NAMALWA (cell line): ENCODE data around the gene ZMYND8.
"Not testable (repeated sequence)": the region's sequence is repeated elsewhere in the genome, so short reads cannot be mapped to it uniquely, and the experiment has no call there.

Experiments
- DNase-seq: peaks from one replicate; pipeline ENCODE4 v3.0.0-alpha.2; 2015; ENCODE audit warnings: low spot score

ZMYND8 gene

DNA sequence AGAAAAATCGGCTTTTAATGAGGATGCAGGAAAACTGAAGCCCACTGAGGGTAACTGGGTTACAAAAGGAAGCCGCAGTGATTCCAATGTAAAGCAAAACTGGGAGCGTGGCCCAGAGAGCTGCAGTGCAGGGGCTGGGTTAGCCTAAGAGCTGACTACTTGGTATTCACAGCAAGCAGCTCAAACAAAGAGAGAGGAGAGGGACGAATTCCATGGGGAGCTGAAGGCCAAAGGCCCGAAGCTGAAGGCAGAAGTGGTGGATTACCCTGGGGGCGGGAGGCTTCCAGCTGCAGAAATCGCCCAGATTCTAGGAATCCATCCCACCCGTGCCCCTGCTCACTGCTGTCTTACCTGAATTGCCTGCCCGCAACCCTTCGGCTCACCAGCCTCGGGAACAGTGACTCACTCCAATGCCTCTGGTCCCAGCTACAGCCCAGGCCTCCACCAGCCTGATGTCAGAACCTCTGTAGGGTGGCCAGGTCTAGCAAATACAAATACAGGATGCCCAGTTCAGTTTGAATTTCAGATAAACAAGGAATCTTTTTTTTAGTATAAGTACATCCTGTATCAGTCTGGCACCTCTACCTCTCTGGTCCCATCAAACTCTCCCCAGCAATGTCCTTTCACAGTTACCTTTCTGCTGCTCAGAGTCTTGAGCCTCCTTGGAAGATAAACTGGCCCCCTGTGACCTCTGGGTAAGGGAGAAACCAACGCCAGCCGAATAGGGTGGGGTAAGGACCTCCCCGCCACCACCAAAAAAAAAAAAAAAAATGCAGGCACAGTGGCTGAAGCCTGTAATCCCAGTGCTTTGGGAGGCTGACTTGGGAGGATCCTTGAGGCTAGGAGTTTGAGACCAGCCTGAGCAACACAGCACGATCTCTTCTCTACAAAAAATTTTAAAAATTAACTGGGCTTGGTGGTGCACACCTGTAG lies 14.6 kb upstream of the ZMYND8 start:
- no peak for DNase-seq

DNA sequence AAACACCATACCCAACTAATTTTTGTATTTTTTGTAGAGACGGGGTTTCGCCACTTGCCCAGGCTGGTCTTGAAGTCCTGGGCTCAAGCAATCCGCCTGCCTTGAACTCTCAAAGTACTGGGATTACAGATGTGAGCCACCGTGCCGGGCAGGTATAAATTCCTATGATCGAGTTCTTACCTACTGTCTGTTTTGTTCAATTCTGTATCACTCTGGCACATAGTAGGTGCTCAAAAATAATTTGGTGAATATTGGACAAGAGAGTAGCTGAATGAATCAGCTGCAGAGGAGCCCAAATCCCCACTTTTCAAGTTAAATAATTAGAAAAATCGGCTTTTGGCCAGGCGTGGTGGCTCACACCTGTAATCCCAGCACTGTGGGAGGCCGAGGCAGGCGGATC lies 13.7 kb upstream of the ZMYND8 start:
- no peak for DNase-seq

DNA sequence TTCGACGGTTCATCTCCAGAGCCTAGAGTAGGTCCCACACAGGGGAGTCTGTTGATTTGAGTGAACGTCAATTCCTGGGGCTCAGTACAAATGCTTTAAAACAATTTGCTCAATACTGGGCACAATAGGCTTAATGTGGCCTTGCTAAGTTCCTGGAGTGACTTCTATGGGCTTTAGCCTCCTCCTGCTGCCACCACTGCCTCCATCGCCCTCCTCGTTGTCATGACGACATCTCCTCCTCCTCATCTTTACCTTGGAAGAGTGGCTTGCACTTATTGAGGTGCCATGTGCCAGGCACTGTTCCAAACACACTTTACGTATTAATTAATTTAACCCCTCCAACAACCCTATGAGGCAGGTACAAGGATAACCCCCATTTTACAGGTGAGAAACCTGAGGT lies 11.8 kb upstream of the ZMYND8 start:
- DNase-seq, result no peak

DNA sequence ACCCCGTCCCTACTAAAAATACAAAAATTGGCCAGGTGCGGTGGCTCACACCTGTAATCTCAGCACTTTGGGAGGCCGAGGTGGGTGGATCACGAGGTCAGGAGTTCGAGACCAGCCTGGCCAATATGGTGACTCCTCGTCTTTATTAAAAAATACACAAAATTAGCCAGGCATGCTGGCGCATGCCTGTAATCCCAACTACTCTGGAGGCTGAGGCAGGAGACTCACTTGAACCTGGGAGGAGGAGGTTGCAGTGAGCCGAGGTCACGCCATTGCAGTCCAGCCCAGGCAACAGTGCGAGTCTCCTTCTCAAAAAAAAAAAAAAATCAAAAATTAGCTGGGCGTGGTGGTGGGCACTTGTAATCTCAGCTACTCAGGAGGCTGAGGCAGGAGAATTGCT lies 9.8 kb upstream of the ZMYND8 start:
- not testable (repeated sequence) for DNase-seq

DNA sequence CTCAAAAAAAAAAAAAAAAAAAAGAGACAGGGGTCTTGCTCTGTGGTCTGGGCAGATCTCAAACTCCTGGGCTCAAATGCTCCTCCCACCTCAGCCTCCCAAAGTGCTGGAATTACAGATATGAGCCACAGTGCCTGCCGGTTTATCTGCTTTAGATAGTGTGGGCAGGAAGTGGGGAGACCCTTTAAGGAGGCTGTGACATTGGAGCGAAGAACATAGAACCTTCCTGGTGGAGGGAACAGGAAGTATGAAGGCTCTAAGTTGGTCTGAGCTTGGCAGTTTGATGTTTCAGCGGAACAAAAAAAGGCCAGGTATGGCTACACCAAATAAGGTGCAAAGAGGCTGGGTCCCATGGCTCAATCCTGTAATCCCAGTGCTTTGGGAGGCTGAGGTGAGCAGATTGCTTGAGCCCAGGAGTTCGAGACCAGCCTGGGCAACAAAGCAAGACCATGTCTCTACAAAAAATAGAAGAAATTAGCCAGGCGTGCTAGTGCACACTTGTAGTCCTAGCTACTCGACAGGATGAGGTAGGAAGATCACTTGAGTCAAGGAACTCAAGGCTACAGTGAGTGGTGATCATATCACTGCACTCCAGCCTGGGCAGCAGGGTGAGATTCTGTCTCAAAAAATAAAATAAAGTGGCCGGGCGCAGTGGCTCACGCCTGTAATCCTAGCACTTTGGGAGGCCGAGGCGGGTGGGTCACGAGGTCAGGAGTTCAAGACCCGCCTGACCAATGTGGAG lies 8.7 kb upstream of the ZMYND8 start:
- no peak for DNase-seq

DNA sequence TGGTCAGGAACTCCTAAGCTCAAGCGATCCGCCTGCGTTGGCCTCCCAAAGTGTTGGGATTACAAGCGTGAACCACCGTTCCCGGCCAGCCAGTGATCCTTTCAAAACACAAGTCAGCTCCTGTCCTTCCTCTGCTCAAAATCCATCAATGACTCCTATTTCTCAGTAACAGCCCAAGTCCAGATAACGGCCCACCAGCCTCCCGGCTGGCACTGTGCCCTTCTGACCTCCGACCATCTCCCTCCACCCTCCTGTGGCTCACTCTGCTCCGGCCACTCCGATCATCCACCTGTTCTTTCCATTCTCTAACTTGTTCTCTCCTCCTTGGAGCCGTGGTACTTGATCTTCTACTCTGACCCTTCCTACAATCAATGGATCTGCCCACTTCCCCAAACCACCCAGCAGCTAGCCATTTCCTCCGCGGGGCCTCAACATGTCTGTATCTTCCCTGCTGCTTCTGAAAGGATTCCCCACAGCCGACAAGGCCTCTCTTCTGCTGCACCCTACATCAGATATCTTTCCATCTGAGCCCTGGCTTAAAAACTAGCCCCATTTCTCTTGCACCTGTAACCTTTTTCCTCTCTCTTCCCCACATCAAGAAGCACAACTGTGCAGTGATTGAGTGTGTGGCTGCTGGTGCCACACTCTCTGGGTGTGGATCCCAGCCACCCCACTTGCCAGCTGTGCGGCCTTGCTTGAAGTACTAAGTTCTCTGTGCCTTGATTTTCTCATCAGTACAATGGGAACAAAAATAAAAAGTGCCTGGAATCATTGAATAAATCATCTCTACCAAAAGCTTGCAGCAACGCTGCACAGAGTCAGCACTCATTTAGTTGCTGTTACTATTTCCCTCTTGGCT lies 6.1 kb upstream of the ZMYND8 start:
- DNase-seq, result no peak

DNA sequence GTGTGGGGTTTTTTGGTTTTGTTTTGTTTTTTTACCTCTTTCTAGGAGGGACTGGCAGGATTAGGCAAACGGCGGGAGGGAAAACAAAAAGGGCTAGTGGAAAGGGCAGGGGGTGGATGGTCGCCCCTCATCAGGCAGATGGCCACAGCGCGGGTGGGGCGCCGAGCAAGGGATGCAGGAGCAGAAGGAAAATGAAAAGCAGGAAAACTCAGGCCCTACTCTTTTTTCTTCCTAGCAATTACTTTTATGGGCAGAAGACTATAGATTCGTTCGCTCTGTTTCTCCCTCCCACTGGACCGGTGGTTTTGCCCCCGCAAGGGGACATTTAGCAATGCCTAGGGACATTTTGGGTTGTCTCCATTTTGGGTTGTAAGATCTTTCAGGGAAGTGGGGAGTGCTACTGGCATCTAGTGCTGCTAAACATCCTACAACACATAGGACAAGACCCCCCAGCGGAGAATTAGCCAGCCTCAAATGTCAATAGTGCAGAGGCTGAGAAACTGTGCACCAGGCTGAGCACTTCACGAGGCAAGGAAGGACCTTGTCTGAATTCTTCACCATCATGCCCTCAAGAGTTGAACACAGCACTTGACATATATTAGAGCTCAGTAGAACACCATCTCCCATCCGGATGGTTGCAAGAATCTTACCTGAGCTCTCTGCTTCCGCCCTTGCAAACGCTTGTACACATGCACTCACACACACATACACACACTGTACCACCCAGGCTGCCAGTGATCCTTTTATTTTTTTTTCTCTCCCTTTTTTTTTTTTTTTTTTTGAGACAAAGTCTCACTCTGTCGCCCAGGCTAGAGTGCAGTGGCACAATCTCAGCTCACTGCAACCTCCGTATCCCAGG lies 4.8 kb upstream of the ZMYND8 start:
- DNase-seq, result no peak

DNA sequence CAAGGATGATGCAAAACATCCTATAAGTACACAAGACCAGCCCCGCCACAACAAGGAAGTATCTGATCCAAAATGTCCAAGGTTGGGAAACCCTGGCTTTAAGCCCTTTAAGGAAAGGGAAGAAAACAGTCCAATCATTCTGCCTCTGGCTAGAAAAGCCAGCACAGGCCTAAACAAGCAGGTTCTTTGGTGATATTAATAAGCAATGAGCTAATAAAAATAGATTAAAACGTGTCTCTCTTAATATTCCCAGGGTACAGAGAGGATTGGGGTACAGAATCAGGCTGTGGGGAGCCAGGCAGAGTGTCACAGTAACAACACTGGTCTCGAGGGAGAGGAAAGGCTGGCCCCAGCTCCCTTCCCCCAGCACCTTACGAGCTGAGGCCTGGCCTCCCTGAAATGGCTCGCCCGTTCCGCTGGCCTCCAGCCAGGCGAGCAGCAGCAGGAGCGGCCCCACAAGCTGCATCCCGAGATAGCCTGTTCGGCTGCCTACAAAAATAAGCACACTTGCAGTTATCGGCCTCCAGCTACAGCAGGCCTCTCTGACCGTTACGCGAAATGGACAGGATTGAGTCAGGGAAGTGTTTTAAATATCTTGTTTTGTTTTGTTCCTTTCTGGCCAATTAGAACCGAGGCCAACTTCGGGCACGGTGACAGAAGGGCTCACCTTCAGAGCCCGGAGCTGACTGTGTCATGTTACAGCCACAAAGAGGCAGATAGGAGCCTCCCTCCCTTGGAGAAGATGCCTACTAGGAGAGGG lies 4.0 kb upstream of the ZMYND8 start:
- DNase-seq, result no peak

DNA sequence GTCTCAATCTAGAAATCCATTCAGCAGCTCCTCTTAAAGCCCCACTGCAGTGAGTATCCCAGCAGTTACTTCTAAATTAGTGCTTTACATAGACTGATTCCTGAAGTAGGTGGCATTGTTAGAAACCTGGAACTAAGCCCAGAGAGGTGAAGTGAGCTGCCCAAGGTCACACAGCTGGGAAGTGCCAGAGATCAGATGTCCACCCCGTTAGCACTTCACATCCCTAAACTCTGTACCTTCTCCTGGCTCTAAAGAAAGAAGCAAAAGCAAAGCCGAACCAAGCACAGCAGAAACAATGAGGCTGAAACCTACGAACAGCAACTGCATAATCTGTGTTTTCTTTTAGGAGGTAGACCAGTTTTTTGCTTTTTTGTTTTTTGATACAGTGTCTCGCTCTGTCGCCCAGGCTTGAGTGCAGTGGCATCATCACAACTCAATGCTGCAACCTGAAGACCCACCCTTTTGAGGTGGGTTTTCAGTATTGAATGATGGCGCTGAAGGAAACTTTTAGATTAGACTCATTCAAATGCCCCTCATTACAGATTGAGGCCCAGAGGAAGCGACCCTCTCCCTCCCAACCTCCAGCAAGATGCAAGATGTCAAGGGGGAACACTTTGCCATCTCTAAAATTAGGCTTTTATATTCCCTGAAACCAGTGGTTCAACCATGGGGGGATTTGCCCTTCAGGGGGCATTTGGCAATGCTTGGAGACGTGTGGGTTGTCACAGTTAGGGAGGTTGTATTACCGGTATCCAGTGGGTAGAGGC lies 3.2 kb upstream of the ZMYND8 start:
- DNase-seq, result peak; percentile 17

DNA sequence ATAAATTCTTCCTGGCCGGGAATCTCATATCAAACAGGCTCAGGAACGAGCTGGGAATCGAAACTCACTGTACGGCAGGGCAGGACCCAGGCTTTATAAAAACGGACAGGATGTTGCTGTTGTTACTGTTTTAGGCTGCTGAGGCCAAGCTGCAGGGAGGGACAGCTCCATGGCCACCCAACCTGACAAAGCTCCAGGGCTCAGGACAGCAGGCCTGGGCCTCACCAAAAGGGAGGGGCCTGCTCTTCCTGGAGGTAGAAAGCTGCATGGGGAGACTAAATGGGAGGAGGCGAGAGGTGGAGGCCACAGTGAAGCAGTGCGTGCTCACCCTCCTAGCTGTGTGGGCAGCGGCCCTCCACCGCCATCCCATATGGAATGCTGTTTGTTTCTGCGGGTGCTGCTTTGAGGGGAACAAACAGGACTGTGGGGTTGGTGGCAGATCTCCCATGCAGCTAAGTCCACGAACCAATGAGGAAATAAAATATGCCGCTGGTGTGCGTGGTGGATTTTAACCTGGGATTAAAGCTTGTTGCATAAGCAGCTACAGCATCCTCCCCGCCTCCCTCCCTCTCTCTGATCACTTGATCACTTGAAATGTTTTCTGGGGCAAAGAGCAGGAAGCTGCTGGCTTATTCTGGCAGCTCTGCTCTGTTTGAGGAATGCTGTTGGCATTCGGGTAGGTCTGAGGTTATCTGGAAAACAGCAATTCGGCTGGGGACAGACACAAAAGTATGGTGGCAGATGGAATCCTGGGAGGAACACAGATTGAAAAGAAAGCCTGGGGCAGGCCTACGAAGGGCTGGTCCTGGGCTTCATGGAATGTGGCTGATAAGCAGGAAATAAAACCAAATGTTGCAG lies 2.4 kb upstream of the ZMYND8 start:
- DNase-seq, result no peak

DNA sequence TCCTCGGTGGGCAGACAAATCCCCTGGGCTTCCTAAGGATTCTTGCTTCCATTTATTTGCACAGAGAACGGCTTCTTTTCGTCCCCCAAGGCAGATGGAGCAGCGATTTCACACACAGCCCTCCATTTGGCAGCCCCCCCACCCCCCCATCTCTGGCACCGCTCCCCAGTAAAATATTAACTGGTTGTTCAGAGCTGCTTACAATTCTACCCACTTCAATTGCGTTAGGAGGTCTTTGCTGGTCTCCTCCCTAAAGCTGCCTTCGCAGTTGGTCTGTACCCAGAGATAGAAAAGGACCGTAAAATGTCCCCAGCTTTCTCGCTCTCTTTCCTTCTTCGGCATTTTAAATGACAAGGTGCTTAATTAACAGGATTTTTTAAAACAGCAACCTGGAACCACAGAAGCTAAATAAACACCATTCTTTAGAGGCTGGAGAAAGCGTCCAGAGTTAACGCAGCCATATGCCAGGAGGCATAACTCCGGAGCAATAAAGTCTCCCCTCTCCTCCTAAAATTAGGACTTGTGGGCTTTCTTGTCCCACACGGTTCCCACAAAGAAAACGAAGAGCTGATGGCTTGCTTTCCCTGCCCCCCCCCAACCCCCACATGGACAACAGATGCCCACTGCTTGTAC lies 1.7 kb upstream of the ZMYND8 start:
- no peak for DNase-seq

DNA sequence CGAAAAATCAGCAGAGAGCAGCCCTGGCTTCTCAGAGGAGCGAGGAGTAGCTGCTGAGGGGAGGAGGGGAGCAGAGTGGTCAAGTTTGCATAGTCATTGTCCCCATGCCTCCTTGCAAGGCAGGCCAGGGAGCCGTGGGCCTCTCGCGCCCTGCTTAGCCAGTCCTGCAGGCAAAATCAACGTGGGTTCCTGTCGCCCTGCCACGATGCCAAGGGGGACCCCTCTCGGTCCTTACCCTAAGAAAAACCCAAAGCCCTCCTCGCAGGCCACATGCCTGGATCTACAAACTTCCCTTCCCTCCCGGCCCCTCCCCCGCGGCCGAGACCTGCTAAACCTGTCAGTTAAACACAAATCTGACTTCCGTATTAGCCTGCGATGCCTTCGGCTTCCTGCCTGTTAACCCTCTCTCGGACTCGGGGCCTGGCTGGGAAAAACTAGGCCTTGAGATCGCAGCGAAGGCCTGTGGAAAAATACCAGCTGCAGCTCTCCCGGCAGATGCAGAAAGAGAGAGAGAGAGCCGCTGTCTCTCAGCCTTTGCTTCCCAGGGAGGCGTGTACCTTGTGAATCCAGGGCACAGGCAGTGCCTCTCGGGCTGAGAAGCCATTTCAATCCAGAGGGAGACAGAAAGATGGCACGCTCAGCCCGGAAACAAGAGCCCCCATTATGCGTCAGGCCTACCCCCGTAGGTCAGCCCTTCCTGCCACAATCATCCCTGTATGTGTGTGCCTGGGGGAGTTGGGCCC lies 968 bp upstream of the ZMYND8 start:
- DNase-seq, result peak; percentile 84

DNA sequence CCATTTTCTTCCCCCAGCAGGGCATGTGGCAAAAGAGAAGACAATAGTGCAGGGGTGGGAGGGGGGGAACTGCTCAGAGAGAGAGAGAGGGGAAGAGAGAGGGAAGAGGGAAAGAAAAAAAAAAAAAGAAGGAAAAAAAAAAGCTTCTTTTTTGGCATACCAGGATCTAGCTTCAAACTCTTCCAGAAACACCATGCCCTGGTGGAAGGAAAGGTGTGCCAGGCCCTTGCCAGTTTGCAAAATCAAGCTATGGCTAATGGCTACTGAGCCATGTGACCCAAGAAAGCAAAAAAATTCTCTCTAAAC lies 326 bp downstream of the ZMYND8 start:
- no peak for DNase-seq

DNA sequence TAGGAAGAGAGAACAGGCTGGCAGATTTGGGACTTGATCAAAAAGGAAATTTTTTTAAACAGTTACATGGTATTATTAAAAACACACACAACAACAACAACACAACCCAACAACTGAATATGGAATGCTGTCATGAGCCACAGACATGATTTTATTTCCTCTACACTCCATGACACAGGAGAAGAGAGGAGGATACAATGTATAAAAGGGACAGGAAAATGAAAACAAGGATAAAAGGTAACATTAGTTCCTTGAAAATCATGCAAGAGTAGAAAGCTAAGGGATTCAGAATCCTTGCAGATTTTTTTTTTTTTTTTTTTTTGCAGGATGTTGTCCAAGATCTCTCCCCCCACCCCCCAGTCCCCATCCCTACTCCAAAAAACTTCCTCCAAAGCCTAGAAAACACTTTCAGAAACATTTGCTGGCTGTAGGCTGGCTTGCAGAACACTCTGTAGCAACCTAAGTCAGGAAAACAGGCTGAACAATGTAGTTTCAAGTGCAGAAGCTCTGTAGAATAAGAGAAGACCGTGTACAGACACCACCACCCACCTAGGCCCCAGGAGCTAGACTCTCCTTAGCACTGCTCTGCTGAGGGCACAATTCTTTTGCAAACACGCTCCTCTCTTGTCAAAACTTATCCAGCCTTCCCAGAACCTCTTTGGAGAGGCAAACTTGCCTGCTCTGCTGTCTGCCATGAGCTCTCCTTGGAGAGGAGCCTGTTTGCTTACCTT lies 845 bp downstream of the ZMYND8 start:
- peak; percentile 63 for DNase-seq

DNA sequence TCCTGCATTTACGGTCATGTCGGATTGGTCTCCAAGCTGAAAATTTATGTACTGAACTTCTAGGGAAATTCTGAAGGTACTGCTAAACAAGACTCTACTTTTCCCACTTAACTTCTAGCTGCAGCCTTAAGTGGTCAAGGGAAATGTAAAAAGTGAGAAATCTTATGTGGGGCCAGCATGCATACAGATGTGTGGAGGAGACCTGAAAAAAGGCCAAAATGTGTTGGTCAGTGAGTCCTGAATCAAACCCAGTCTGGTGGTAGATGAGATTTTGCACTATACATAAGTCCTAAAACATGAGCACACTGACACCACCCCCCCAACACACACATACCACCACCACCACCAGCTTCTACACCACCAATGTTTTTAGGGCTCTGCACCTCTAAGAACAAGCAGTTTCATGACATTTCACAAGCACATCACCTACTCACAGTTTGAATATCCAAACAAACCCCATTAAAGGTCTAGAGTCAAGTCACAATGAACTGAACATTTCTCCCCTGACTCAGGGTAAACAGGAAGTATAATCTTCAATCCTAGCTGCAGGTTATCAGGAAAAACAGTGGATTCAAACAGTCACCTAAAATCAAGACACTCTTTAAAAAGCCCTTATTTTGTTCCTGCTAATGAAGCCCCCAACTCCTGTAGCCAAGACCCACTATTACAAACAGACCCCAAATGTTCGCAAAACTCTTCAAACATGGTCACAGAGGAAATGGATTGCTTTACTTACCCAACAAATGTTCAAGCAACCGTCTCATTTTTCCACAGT lies 1.6 kb downstream of the ZMYND8 start:
- peak; percentile 55 for DNase-seq

DNA sequence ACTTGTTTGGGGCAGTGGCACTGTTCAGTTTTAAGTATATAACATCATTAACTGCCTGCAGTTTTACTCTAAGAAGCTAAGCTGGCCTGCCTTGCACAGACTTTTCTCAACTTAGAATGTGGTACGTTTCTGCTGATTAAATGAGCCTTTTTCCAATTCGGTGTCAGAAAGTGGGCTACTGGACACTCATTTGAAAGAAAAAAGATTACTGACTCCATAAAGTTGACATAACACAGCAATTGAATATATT lies 2.1 kb downstream of the ZMYND8 start:
- no peak for DNase-seq
